ENCODE results near the gene NHSL1. TPM values are rescaled to one million over a fixed set of nuclear protein-coding genes. Genes with fewer than 3 reads are reported as not detected.

The NHSL1 gene
- total RNA-seq, 1 donor, result 6.9 TPM

- Histone ChIP-seq H3K4me2 (ENCODE audit: insufficient read depth, low read length) (no peak overlapping the region), H3K79me2 (ENCODE audit: insufficient read depth, low read length) (no peaks in the 10 kb centered on the region), H3K27ac (ENCODE audit: low read depth, low read length) (no peak overlapping the region), H3K4me3 (ENCODE audit: insufficient read depth, low read length) (no peak overlapping the region), H3K9me3 (ENCODE audit: low read depth, low read length) (no peaks in the 10 kb centered on the region), H2AFZ (ENCODE audit: low read length) (no peak overlapping the region), H3K36me3 (ENCODE audit: insufficient read depth, low read length) (no peaks in the 10 kb centered on the region), H3K4me1 (ENCODE audit: insufficient read depth, low read length) (peaks cover 4% of the 10 kb centered on the region), H3K27me3 (ENCODE audit: insufficient read depth, low read length) (no peaks in the 10 kb centered on the region), H4K20me1 (ENCODE audit: insufficient read depth, low read length) (no peaks in the 10 kb centered on the region)
- no peak for TF ChIP-seq CTCF (IDR thresholded peaks at IDR 0.05; ENCODE audit: extremely low read depth, low read depth, low read length)
- no peak for DNase-seq (ENCODE audit: insufficient read length, low spot score, missing footprints)
These were observed 58.4 kb downstream of the NHSL1 start for GRCh38 chr6:138440758-138441357.

- Histone ChIP-seq H3K27me3 (ENCODE audit: insufficient read depth, low read length) (no peaks in the 10 kb centered on the region), H3K36me3 (ENCODE audit: insufficient read depth, low read length) (no peaks in the 10 kb centered on the region), H3K27ac (ENCODE audit: low read depth, low read length) (no peak overlapping the region), H3K4me3 (ENCODE audit: insufficient read depth, low read length) (no peak overlapping the region), H2AFZ (ENCODE audit: low read length) (no peak overlapping the region), H3K4me2 (ENCODE audit: insufficient read depth, low read length) (no peak overlapping the region), H3K9me3 (ENCODE audit: low read depth, low read length) (no peaks in the 10 kb centered on the region), H3K79me2 (ENCODE audit: insufficient read depth, low read length) (no peaks in the 10 kb centered on the region), H3K4me1 (ENCODE audit: insufficient read depth, low read length) (peaks cover 4% of the 10 kb centered on the region), H4K20me1 (ENCODE audit: insufficient read depth, low read length) (no peaks in the 10 kb centered on the region)
- TF ChIP-seq CTCF (IDR thresholded peaks at IDR 0.05; ENCODE audit: extremely low read depth, low read depth, low read length), result no peak
- DNase-seq (ENCODE audit: insufficient read length, low spot score, missing footprints), result no peak
These were observed 59.0 kb downstream of the NHSL1 start for GRCh38 chr6:138440296-138440695.

GRCh38 chr6:138439546-138439945 is 59.7 kb downstream of the NHSL1 start:
- H4K20me1 ChIP-seq (ENCODE audit: insufficient read depth, low read length), result no peaks in the 10 kb centered on the region
- no peaks in the 10 kb centered on the region for H3K9me3 ChIP-seq (ENCODE audit: low read depth, low read length)
- peaks cover 4% of the 10 kb centered on the region for H3K4me1 ChIP-seq (ENCODE audit: insufficient read depth, low read length)
- DNase-seq (ENCODE audit: insufficient read length, low spot score, missing footprints), result no peak
- H3K27ac ChIP-seq (ENCODE audit: low read depth, low read length), result no peak overlapping the region
- H3K27me3 ChIP-seq (ENCODE audit: insufficient read depth, low read length), result no peaks in the 10 kb centered on the region
- no peak overlapping the region for H3K4me3 ChIP-seq (ENCODE audit: insufficient read depth, low read length)
- no peaks in the 10 kb centered on the region for H3K36me3 ChIP-seq (ENCODE audit: insufficient read depth, low read length)
- H3K4me2 ChIP-seq (ENCODE audit: insufficient read depth, low read length), result no peak overlapping the region
- no peaks in the 10 kb centered on the region for H3K79me2 ChIP-seq (ENCODE audit: insufficient read depth, low read length)
- no peak overlapping the region for H2AFZ ChIP-seq (ENCODE audit: low read length)
- TF ChIP-seq CTCF (IDR thresholded peaks at IDR 0.05; ENCODE audit: extremely low read depth, low read depth, low read length), result no peak

GRCh38 chr6:138434925-138435324 is 64.4 kb downstream of the NHSL1 start:
- Histone ChIP-seq H3K36me3 (ENCODE audit: insufficient read depth, low read length) (no peaks in the 10 kb centered on the region), H2AFZ (ENCODE audit: low read length) (no peak overlapping the region), H3K79me2 (ENCODE audit: insufficient read depth, low read length) (no peaks in the 10 kb centered on the region), H3K4me2 (ENCODE audit: insufficient read depth, low read length) (no peak overlapping the region), H3K4me1 (ENCODE audit: insufficient read depth, low read length) (peaks cover under 1% of the 10 kb centered on the region), H3K9me3 (ENCODE audit: low read depth, low read length) (no peaks in the 10 kb centered on the region), H3K27ac (ENCODE audit: low read depth, low read length) (no peak overlapping the region), H3K27me3 (ENCODE audit: insufficient read depth, low read length) (no peaks in the 10 kb centered on the region), H3K4me3 (ENCODE audit: insufficient read depth, low read length) (no peak overlapping the region), H4K20me1 (ENCODE audit: insufficient read depth, low read length) (no peaks in the 10 kb centered on the region)
- no peak for DNase-seq (ENCODE audit: insufficient read length, low spot score, missing footprints)
- no peak for TF ChIP-seq CTCF (IDR thresholded peaks at IDR 0.05; ENCODE audit: extremely low read depth, low read depth, low read length)

Measured in osteoblast (primary cell).